Heart left ventricle (tissue), 16 donors: ENCODE measurements around the gene CPT1A. TPM values are rescaled to one million over a fixed set of nuclear protein-coding genes. Genes with fewer than 3 reads are reported as not detected.

Experiments used
- ATAC-seq, 4 donors: fragments of 200-7000 bp; cut with Tn5 transposase; one replicate each; pipeline ENCODE4 v1.9.1; 2020 to 2022; ENCODE audit warnings: moderate library complexity in 4 of 4, mild to moderate bottlenecking in 3 of 4, moderate number of reproducible peaks in 1 of 4
- DNase-seq, 5 donors: peaks; one replicate each; pipeline ENCODE4 v3.0.0-alpha.2; 2020
- H3K27ac ChIP-seq, 12 donors: fragments of 200-600 bp; sonication (generic) in 4 of 12; one replicate each; pipeline versions ENCODE4 v1.5.0 to v1.8.0; 2016 to 2022; ENCODE audit warnings: mild to moderate bottlenecking in 2 of 12
- H3K27me3 ChIP-seq, 9 donors: fragments of 200-600 bp; sonication (generic) in 2 of 9; one replicate each; pipeline versions ENCODE4 v1.5.1 to v1.8.0; 2016 to 2022; ENCODE audit warnings: mild to moderate bottlenecking in 3 of 9
- H3K36me3 ChIP-seq, 9 donors: fragments of 200-600 bp; sonication (generic) in 2 of 9; one replicate each; pipeline versions ENCODE4 v1.5.0 to v1.8.0; 2018 to 2022; ENCODE audit warnings: mild to moderate bottlenecking in 2 of 9
- H3K4me1 ChIP-seq, 12 donors: fragments of 200-600 bp; sonication (generic) in 4 of 12; one replicate each; pipeline versions ENCODE4 v1.5.0 to v1.8.0; 2016 to 2022; ENCODE audit warnings: mild to moderate bottlenecking in 3 of 12
- H3K4me3 ChIP-seq, 12 donors: fragments of 200-600 bp; sonication (generic) in 4 of 12; one replicate each; pipeline versions ENCODE4 v1.5.0 to v1.8.0; 2017 to 2022; ENCODE audit warnings: mild to moderate bottlenecking in 9 of 12, moderate library complexity in 4 of 12
- H3K9me3 ChIP-seq, 12 donors: fragments of 200-600 bp; sonication (generic) in 4 of 12; one replicate each; pipeline versions ENCODE4 v1.5.0 to v1.8.0; 2016 to 2022; ENCODE audit warnings: mild to moderate bottlenecking in 1 of 12
- CTCF ChIP-seq, 12 donors: fragments of 200-600 bp; sonication (generic) in 4 of 12; IDR thresholded peaks; one replicate each; pipeline versions ENCODE4 v1.5.0 to v1.8.0; 2018 to 2022; ENCODE audit warnings: antibody characterized with exemption in 12 of 12, mild to moderate bottlenecking in 5 of 12
- POLR2A ChIP-seq, 2 donors: fragments of 450-650 bp; IDR thresholded peaks; one replicate each; pipeline ENCODE4 v1.6.1; 2017; ENCODE audit warnings: antibody characterized with exemption in 2 of 2, mild to moderate bottlenecking in 2 of 2, moderate library complexity in 2 of 2
- WGBS, 4 donors: extraction: QIAGEN DNeasy Blood & Tissue Kit in 2 of 4; methylation state at CpG; one replicate each; pipeline versions ENCODE4 v1.1.5 to v1.1.7; 2013 to 2018; 5-methylcytosine and 5-hydroxymethylcytosine counted together
- intact Hi-C, 10 donors: fragments of 100-400 bp; cut with DNase I; formaldehyde crosslinking; loops; one replicate each; pipeline versions ENCODE4 v1.11.1 to v1.14.2; 2022
- polyA plus RNA-seq, 2 donors: library from polyadenylated mRNA; stranded (reverse); fragments of 200-250 nt; gene quantifications; one replicate each; pipeline ENCODE4 v1.2.3, GENCODE V29; 2013
- total RNA-seq, 9 donors: library from RNA; depleted of rRNA in 2 of 9; stranded (reverse); fragments of >200 nt in 2 of 9; fragmentation: NEBNext Ultra II Directional in 3 of 9; extraction: Animal tissue kit (Norgen Biotek cat#: 25700) in 3 of 9; gene quantifications; one replicate each; pipeline versions ENCODE4 v1.1.0 to v1.2.4, GENCODE V29; 2016 to 2023
- donor health status: ischemic (EF 13 %, LVEDD 7.1; RV severe dilation, severe dysfunction).
- donor health status: healthy with polysubstance abuse.
- donor health status: DM: no; HTN: yes; CAD: no.
- donor health status: DM: no; HTN: no; CAD: no.
- donor health status: ischemic (EF 25% LVEDD 6.9; RV normal size, moderate dysfunction).
- donor health status: ischemic (EF 25% LVEDD 5.7; RV mildly dilated, moderate dysfunction).
- donor health status: healthy.
- donor health status: DM: yes; HTN: yes; CAD: no.
- donor health status: ischemic (EF 35%, LVEDD 5.7; RV mildly dilated, moderate dysfunction).
- donor health status: nonischemic (EF 11% LVEDD 7.7; RV severe dilation, severe dysfunction).
- donor health status: DM: yes; HTN: yes; CAD: no.
- donor health status: PGD.
- donor health status: ischemic (EF 29% LVEDD 5.4; RV normal size, mild dysfunction).
- donor health status: nonischemic (EF 23%, LVEDD 6.1; RV moderate dilation, normal function).

The CPT1A gene
- total and polyA plus RNA-seq, 11 donors: 20.9 to 116 (median 51.6) TPM

GRCh38 chr11:68852628-68853027 is 10.9 kb upstream of the CPT1A start:
- 79 to 88% (median 86%) methylated on average over 8 of the region's 8 CpGs for WGBS, 4 donors
- intact Hi-C loops: loop anchor here in 2 of 10 donors (10.0 kb wide), 2 partner anchors 238 to 248 kb away; no protein-coding TSS in a partner anchor

GRCh38 chr11:68848429-68848828 is 6.7 kb upstream of the CPT1A start:
- DNase-seq: no peak
- Histone ChIP-seq H3K4me3 (no peak overlapping the region), H3K27ac (no peak overlapping the region), H3K9me3 (no peaks in the 10 kb centered on the region), H3K36me3 (no peaks in the 10 kb centered on the region), H3K27me3 (peaks cover 0 to under 1% (median 0%) of the 10 kb centered on the region in 9 donors), H3K4me1 (peaks cover 0 to 13% (median 11%) of the 10 kb centered on the region in 12 donors)
- TF ChIP-seq POLR2A (IDR thresholded peaks at IDR 0.05): no peak
- TF ChIP-seq CTCF (IDR thresholded peaks at IDR 0.05): no peak
- ATAC-seq: no peak
- 87 to 96% (median 92%) methylated on average over 15 of the region's 15 CpGs for WGBS, 4 donors
- intact Hi-C loops: no loop called here

More at GRCh38 chr11:68852628-68853027, 10.9 kb upstream of the CPT1A start:
- Histone ChIP-seq H3K9me3 (no peaks in the 10 kb centered on the region), H3K4me3 (no peak overlapping the region), H3K27me3 (peaks cover 0 to 10% (median 0%) of the 10 kb centered on the region in 9 donors), H3K36me3 (no peaks in the 10 kb centered on the region), H3K27ac (no peak overlapping the region), H3K4me1 (peaks cover 0 to 24% (median 9%) of the 10 kb centered on the region in 12 donors)
- ATAC-seq: no peak
- no peak for TF ChIP-seq POLR2A (IDR thresholded peaks at IDR 0.05)
- no peak for TF ChIP-seq CTCF (IDR thresholded peaks at IDR 0.05)
- DNase-seq: no peak

- Histone ChIP-seq H3K4me3 (no peak overlapping the region), H3K4me1 (peaks cover 0 to 23% (median 16%) of the 10 kb centered on the region in 12 donors), H3K27ac (no peak overlapping the region), H3K27me3 (no peaks in the 10 kb centered on the region), H3K36me3 (no peaks in the 10 kb centered on the region), H3K9me3 (no peaks in the 10 kb centered on the region)
- no peak for TF ChIP-seq CTCF (IDR thresholded peaks at IDR 0.05)
- no peak for TF ChIP-seq POLR2A (IDR thresholded peaks at IDR 0.05)
- DNase-seq (no peak), ATAC-seq (no peak)
- intact Hi-C loops: no loop called here
- WGBS, 4 donors: 78 to 84% (median 81%) methylated on average over 4 of the region's 4 CpGs
Observed at GRCh38 chr11:68847395-68847794, 5.7 kb upstream of the CPT1A start.

GRCh38 chr11:68845351-68846002 is 3.8 kb upstream of the CPT1A start:
- Histone ChIP-seq H3K27me3 (no peaks in the 10 kb centered on the region), H3K27ac (no peak overlapping the region), H3K36me3 (no peaks in the 10 kb centered on the region), H3K9me3 (no peaks in the 10 kb centered on the region), H3K4me3 (no peak overlapping the region), H3K4me1 (peaks cover 0 to 37% (median 23%) of the 10 kb centered on the region in 12 donors)
- ATAC-seq (no peak), DNase-seq (no peak)
- intact Hi-C loops: no loop called here
- no peak for TF ChIP-seq CTCF (IDR thresholded peaks at IDR 0.05)
- TF ChIP-seq POLR2A (IDR thresholded peaks at IDR 0.05): no peak
- 76 to 80% (median 79%) methylated on average over 18 of the region's 18 CpGs for WGBS, 4 donors
